H9 (cell line): ENCODE results near the gene GJB4. TPM values are rescaled to one million over a fixed set of nuclear protein-coding genes. Genes with fewer than 3 reads are reported as not detected.

Source experiments
- DNase-seq: peaks from one replicate; pipeline ENCODE4 v3.0.0-alpha.2; 2017
- H2AFZ ChIP-seq: one replicate; pipeline ENCODE4 v1.6.1; 2013; ENCODE audit warnings: mild to moderate bottlenecking, low read length, control low read depth, moderate library complexity
- H2AK5ac ChIP-seq: 2 replicates; pipeline ENCODE4 v1.6.1; 2013; ENCODE audit warnings: low read length, control low read depth, mixed read lengths; ENCODE audit not compliant: insufficient read length
- H2BK120ac ChIP-seq: one replicate; pipeline ENCODE4 v1.6.1; 2013; ENCODE audit warnings: low read depth, mild to moderate bottlenecking, low read length, control low read depth, inconsistent platforms; ENCODE audit not compliant: poor library complexity, severe bottlenecking
- H2BK12ac ChIP-seq: 2 replicates; pipeline ENCODE4 v1.6.1; 2013; ENCODE audit warnings: low read length, control low read depth, mixed read lengths, low read depth; ENCODE audit not compliant: insufficient read length
- H2BK15ac ChIP-seq: 2 replicates; pipeline ENCODE4 v1.6.1; 2013; ENCODE audit warnings: low read depth, low read length, control low read depth
- H2BK20ac ChIP-seq: one replicate; pipeline ENCODE4 v1.6.1; 2013; ENCODE audit warnings: low read depth, mild to moderate bottlenecking, low read length, control low read depth, inconsistent platforms; ENCODE audit not compliant: poor library complexity, severe bottlenecking
- H2BK5ac ChIP-seq: 2 replicates; pipeline ENCODE4 v1.6.1; 2013; ENCODE audit warnings: low read length, control low read depth, mixed read lengths; ENCODE audit not compliant: insufficient read length
- H3K14ac ChIP-seq: 2 replicates; pipeline ENCODE4 v1.6.1; 2013; ENCODE audit warnings: low read length, control low read depth; ENCODE audit not compliant: insufficient read depth
- H3K18ac ChIP-seq: 2 replicates; pipeline ENCODE4 v1.6.1; 2013; ENCODE audit warnings: low read depth, mild to moderate bottlenecking, mixed read lengths, low read length, control low read depth; ENCODE audit not compliant: insufficient read length
- H3K23ac ChIP-seq: 2 replicates; pipeline ENCODE4 v1.6.1; 2013; ENCODE audit warnings: low read length, control low read depth, mixed read lengths, low read depth; ENCODE audit not compliant: insufficient read length
- H3K23me2 ChIP-seq: 2 replicates; pipeline ENCODE4 v1.6.1; 2013; ENCODE audit warnings: low read depth, mild to moderate bottlenecking, mixed read lengths, low read length, control low read depth; ENCODE audit not compliant: insufficient read length, poor library complexity, severe bottlenecking
- H3K27ac ChIP-seq: 2 replicates; pipeline ENCODE4 v1.5.1; 2013; ENCODE audit warnings: low read length, control low read depth, mixed read lengths, low read depth; ENCODE audit not compliant: insufficient read length
- H3K27me3 ChIP-seq: 2 replicates; pipeline ENCODE4 v1.6.1; 2013; ENCODE audit warnings: low read length, control low read depth, inconsistent platforms; ENCODE audit not compliant: insufficient read depth
- H3K4ac ChIP-seq: 2 replicates; pipeline ENCODE4 v1.6.1; 2013; ENCODE audit warnings: low read depth, mild to moderate bottlenecking, control low read depth, inconsistent platforms, low read length, moderate library complexity
- H3K4me1 ChIP-seq: 2 replicates; pipeline ENCODE4 v1.6.1; 2013; ENCODE audit warnings: low read length, control low read depth, inconsistent platforms; ENCODE audit not compliant: insufficient read depth
- H3K4me2 ChIP-seq: 2 replicates; pipeline ENCODE4 v1.6.1; 2013; ENCODE audit warnings: low read length, control low read depth, mixed read lengths; ENCODE audit not compliant: insufficient read length, insufficient read depth
- H3K56ac ChIP-seq: 2 replicates; pipeline ENCODE4 v1.6.1; 2013; ENCODE audit warnings: low read depth, mild to moderate bottlenecking, mixed read lengths, low read length, control low read depth; ENCODE audit not compliant: insufficient read length
- H3K79me1 ChIP-seq: 2 replicates; pipeline ENCODE4 v1.6.1; 2013; ENCODE audit warnings: low read depth, mild to moderate bottlenecking, moderate library complexity, low read length, control low read depth, inconsistent platforms; ENCODE audit not compliant: insufficient read depth, poor library complexity, severe bottlenecking
- H3K79me2 ChIP-seq: 2 replicates; pipeline ENCODE4 v1.6.1; 2013; ENCODE audit warnings: low read length, control low read depth, inconsistent platforms; ENCODE audit not compliant: insufficient read depth
- H3K9ac ChIP-seq: 2 replicates; pipeline ENCODE4 v1.6.1; 2013; ENCODE audit warnings: low read length, control low read depth, mixed read lengths; ENCODE audit not compliant: insufficient read length; ENCODE audit errors: extremely low read depth
- H3K9me3 ChIP-seq: one replicate; pipeline ENCODE4 v1.6.1; 2013; ENCODE audit warnings: low read depth, low read length, inconsistent platforms; ENCODE audit not compliant: control insufficient read depth
- H3T11ph ChIP-seq: one replicate; pipeline ENCODE4 v1.6.1; 2013; ENCODE audit warnings: mild to moderate bottlenecking, low read length, control low read depth, inconsistent platforms
- H4K20me1 ChIP-seq: one replicate; pipeline ENCODE4 v1.6.1; 2013; ENCODE audit not compliant: control insufficient read depth, insufficient read length, insufficient read depth
- H4K5ac ChIP-seq: 2 replicates; pipeline ENCODE4 v1.6.1; 2013; ENCODE audit warnings: low read depth, mild to moderate bottlenecking, mixed read lengths, low read length, control low read depth; ENCODE audit not compliant: insufficient read length
- H4K8ac ChIP-seq: replicated peaks from 2 replicates; pipeline ENCODE4 v1.6.1; 2013; ENCODE audit warnings: low read length, control low read depth, mixed read lengths, low read depth; ENCODE audit not compliant: insufficient read length
- H4K91ac ChIP-seq: 2 replicates; pipeline ENCODE4 v1.6.1; 2013; ENCODE audit warnings: low read depth, mild to moderate bottlenecking, moderate library complexity, mixed read lengths, low read length, control low read depth; ENCODE audit not compliant: insufficient read length
- H3K27ac Mint-ChIP-seq, 3 experiments: 2 replicates in 2 of 3; 3 replicates in 1 of 3; pipeline ENCODE4 v1.8.0; 2020 to 2021; ENCODE audit warnings: mixed read lengths in 3 of 3, mild to moderate bottlenecking in 1 of 3, moderate library complexity in 1 of 3
- H3K27me3 Mint-ChIP-seq: 2 replicates; pipeline ENCODE4 v1.8.0; 2021; ENCODE audit warnings: low read depth, mild to moderate bottlenecking, moderate library complexity, mixed read lengths
- H3K36me3 Mint-ChIP-seq, 3 experiments: 2 replicates in 2 of 3; 3 replicates in 1 of 3; pipeline ENCODE4 v1.8.0; 2020 to 2021; ENCODE audit warnings: low read depth in 3 of 3, mixed read lengths in 3 of 3; ENCODE audit not compliant: insufficient read depth in 1 of 3
- H3K4me1 Mint-ChIP-seq, 2 experiments: 2 replicates each; pipeline ENCODE4 v1.8.0; 2020; ENCODE audit warnings: mixed read lengths in 2 of 2
- H3K4me3 Mint-ChIP-seq, 2 experiments: 2 replicates in 1 of 2; 3 replicates in 1 of 2; pipeline ENCODE4 v1.8.0; 2020 to 2021; ENCODE audit warnings: mild to moderate bottlenecking in 2 of 2, mixed read lengths in 2 of 2, moderate library complexity in 1 of 2
- H3K9me3 Mint-ChIP-seq, 2 experiments: 2 replicates in 1 of 2; 3 replicates in 1 of 2; pipeline ENCODE4 v1.8.0; 2020; ENCODE audit warnings: mild to moderate bottlenecking in 2 of 2, mixed read lengths in 2 of 2, moderate library complexity in 1 of 2
- CTCF ChIP-seq: fragments of 200-600 bp; sonication (generic); conservative IDR thresholded peaks from 3 replicates; pipeline ENCODE4 v1.8.0; 2021; ENCODE audit warnings: antibody characterized with exemption, mild to moderate bottlenecking
- WGBS: extraction: QIAGEN DNeasy Blood & Tissue Kit; methylation state at CpG from one replicate; pipeline ENCODE4 v1.1.7; 2013; ENCODE audit warnings: missing lambda C conversion rate, low lambda C conversion rate, mixed read lengths; ENCODE audit not compliant: insufficient read length; ENCODE audit errors: extremely low coverage; 5-methylcytosine and 5-hydroxymethylcytosine counted together
- total RNA-seq: library from RNA; stranded (reverse); gene quantifications from 2 replicates; pipeline ENCODE4 v1.2.1, GENCODE V29; 2021

The GJB4 gene
- total RNA-seq, 1 experiment from 2014 or later: not detected

GRCh38 chr1:34726861-34727260 lies 32.7 kb upstream of the GJB4 start:
- TF ChIP-seq CTCF: no peak
- WGBS: no CpG with 5 or more reads among the region's 6 CpGs
- Mint-ChIP-seq H3K4me1 (no peaks in the 10 kb centered on the region), H3K9me3 (no peaks in the 10 kb centered on the region), H3K27me3 (peaks cover 32% of the 10 kb centered on the region), H3K27ac (no peak overlapping the region), H3K4me3 (no peak overlapping the region), H3K36me3 (no peaks in the 10 kb centered on the region)
- Histone ChIP-seq H2BK5ac (no peak overlapping the region), H3K56ac (no peak overlapping the region), H2BK120ac (no peak overlapping the region), H3K4ac (no peak overlapping the region), H4K8ac (no peak overlapping the region), H4K20me1 (no peaks in the 10 kb centered on the region), H3K79me2 (no peaks in the 10 kb centered on the region), H3K18ac (no peak overlapping the region), H3K79me1 (no peaks in the 10 kb centered on the region), H3K23me2 (no peaks in the 10 kb centered on the region), H2AFZ (no peak overlapping the region), H3K9ac (no peak overlapping the region), H2BK12ac (no peak overlapping the region), H3K14ac (no peak overlapping the region), H2AK5ac (no peak overlapping the region), H3K4me2 (no peak overlapping the region), H3T11ph (no peak overlapping the region), H4K5ac (no peak overlapping the region), H2BK15ac (no peak overlapping the region), H3K27me3 (no peaks in the 10 kb centered on the region), H3K27ac (no peak overlapping the region), H4K91ac (no peak overlapping the region), H2BK20ac (no peak overlapping the region), H3K9me3 (no peaks in the 10 kb centered on the region), H3K23ac (no peak overlapping the region), H3K4me1 (no peaks in the 10 kb centered on the region)
- DNase-seq: no peak
